A549 (cell line): ENCODE results near the gene MROH2A. TPM values are rescaled to one million over a fixed set of nuclear protein-coding genes. Genes with fewer than 3 reads are reported as not detected.

Source experiments
- ATAC-seq, 2 experiments: fragments of 200-7000 bp in 1 of 2; fragments of >200 bp in 1 of 2; cut with Nextera tagmentation in 1 of 2; cut with Tn5 transposase in 1 of 2; 3 replicates each; pipeline versions ENCODE4 v1.8.0 to v1.9.1; 2018 to 2020; ENCODE audit warnings: mild to moderate bottlenecking in 1 of 2, moderate library complexity in 1 of 2
- CTCF ChIA-PET: fragments of 300-600 bp; sonication (Branson Sonifier 250); formaldehyde crosslinking; extraction: SDS; loops from one replicate; lab custom pipeline; 2021; ENCODE audit warnings: antibody characterized with exemption, inconsistent platforms; lab: Yijun Ruan, JAX
- POLR2A ChIA-PET: fragments of 350-600 bp; formaldehyde crosslinking; extraction: SDS; loops from one replicate; lab custom pipeline; 2021; ENCODE audit warnings: antibody characterized with exemption, inconsistent platforms; lab: Yijun Ruan, JAX
- DNase-seq, 2 experiments: peaks; one replicate each; pipeline versions ENCODE4 v3.0.0 to v3.0.0-alpha.2; 2011 to 2016; ENCODE audit warnings: low read depth in 1 of 2, low spot score in 1 of 2
- FAIRE-seq: peaks from 2 replicates; lab custom pipeline; 2011; peaks lifted over from hg19 to GRCh38; lab: Jason Lieb, UNC
- H3K27ac ChIP-seq, 2 experiments: fragments of >200 bp; sonication (Bioruptor Twin); formaldehyde crosslinking; 3 replicates each; pipeline ENCODE4 v1.5.1; 2016 to 2017
- H3K4me1 ChIP-seq: fragments of >200 bp; sonication (Bioruptor Twin); formaldehyde crosslinking; 3 replicates; pipeline ENCODE4 v1.6.1; 2016
- H3K4me2 ChIP-seq: fragments of >200 bp; sonication (Bioruptor Twin); formaldehyde crosslinking; 3 replicates; pipeline ENCODE4 v1.6.1; 2016
- H3K4me3 ChIP-seq: fragments of >200 bp; sonication (Bioruptor Twin); formaldehyde crosslinking; 3 replicates; pipeline ENCODE4 v1.5.1; 2016
- H3K9me3 ChIP-seq: fragments of >200 bp; sonication (Bioruptor Twin); formaldehyde crosslinking; 3 replicates; pipeline ENCODE4 v1.6.1; 2016
- BHLHE40 ChIP-seq: IDR thresholded peaks from 2 replicates; pipeline ENCODE4 v1.6.1; 2012; ENCODE audit warnings: low read depth, low read length, inconsistent platforms
- CHD2 ChIP-seq: fragments of 150-350 bp; IDR thresholded peaks from 2 replicates; pipeline ENCODE4 v1.6.1; 2014; ENCODE audit warnings: low read length; ENCODE audit not compliant: partially characterized antibody
- EHF ChIP-seq: fragments of 250-450 bp; sonication (Bioruptor Pico); IDR thresholded peaks from 2 replicates; pipeline ENCODE4 v1.5.0; 2020; ENCODE audit warnings: mild to moderate bottlenecking
- EHMT2 ChIP-seq: fragments of 200-600 bp; sonication (generic); IDR thresholded peaks from 2 replicates; pipeline ENCODE4 v1.6.1; 2016; ENCODE audit warnings: antibody characterized with exemption, low read depth, mild to moderate bottlenecking, moderate library complexity
- EP300 ChIP-seq, 2 experiments: fragments of >200 bp; sonication (Bioruptor Twin); formaldehyde crosslinking; IDR thresholded peaks; 2 replicates in 1 of 2; 3 replicates in 1 of 2; pipeline ENCODE4 v1.6.1; 2016 to 2017
- FOXS1 ChIP-seq: fragments of 250-450 bp; sonication (Bioruptor Pico); IDR thresholded peaks from 2 replicates; pipeline ENCODE4 v1.5.0; 2020; ENCODE audit warnings: mild to moderate bottlenecking, moderate library complexity
- HOXB13 ChIP-seq: fragments of 250-450 bp; sonication (Bioruptor Pico); IDR thresholded peaks from 2 replicates; pipeline ENCODE4 v1.5.0; 2020; ENCODE audit warnings: low read depth, mild to moderate bottlenecking, moderate library complexity
- JUN ChIP-seq, 2 experiments: fragments of >200 bp; sonication (Bioruptor Twin); formaldehyde crosslinking; IDR thresholded peaks; 2 replicates in 1 of 2; 3 replicates in 1 of 2; pipeline ENCODE4 v1.6.1; 2016 to 2017
- KDM1A ChIP-seq: fragments of 200-600 bp; sonication (generic); IDR thresholded peaks from 2 replicates; pipeline ENCODE4 v1.6.1; 2016; ENCODE audit warnings: low read depth, mild to moderate bottlenecking
- RFX5 ChIP-seq: fragments of 450-650 bp; IDR thresholded peaks from 2 replicates; pipeline ENCODE4 v1.7.1; 2014; ENCODE audit warnings: antibody characterized with exemption, mild to moderate bottlenecking, moderate library complexity
- RNF2 ChIP-seq: fragments of 200-600 bp; sonication (generic); IDR thresholded peaks from 2 replicates; pipeline ENCODE4 v1.6.1; 2016; ENCODE audit warnings: low read depth, mild to moderate bottlenecking, antibody characterized with exemption, moderate library complexity, borderline replicate concordance
- SMC3 ChIP-seq: fragments of >200 bp; sonication (Bioruptor Twin); formaldehyde crosslinking; IDR thresholded peaks from 3 replicates; pipeline ENCODE4 v1.6.1; 2018; ENCODE audit warnings: inconsistent platforms
- ZC3H11A ChIP-seq: fragments of 450-650 bp; IDR thresholded peaks from 2 replicates; pipeline ENCODE4 v1.6.1; 2014; ENCODE audit warnings: antibody characterized with exemption, mild to moderate bottlenecking
- ZSCAN20 ChIP-seq: fragments of 250-450 bp; sonication (Bioruptor Pico); IDR thresholded peaks from 2 replicates; pipeline ENCODE4 v1.8.0; 2022; ENCODE audit warnings: mild to moderate bottlenecking, moderate library complexity
- WGBS: methylation state at CpG from one replicate; pipeline ENCODE4 v1.1.6; 2017; ENCODE audit errors: missing lambda C conversion rate; 5-methylcytosine and 5-hydroxymethylcytosine counted together
- polyA plus RNA-seq, 4 experiments: library from polyadenylated mRNA; depleted of rRNA in 3 of 4; stranded (reverse); fragments of >200 nt; fragmentation: RNase III in 1 of 4; extraction: RNeasy Plus Mini Kit Qiagen cat#74134 plus additional on column Dnase treatment in 1 of 4; gene quantifications; 2 replicates in 3 of 4; 3 replicates in 1 of 4; pipeline ENCODE4 v1.2.3, GENCODE V29; 2011 to 2017
- TF ChIP-seq, protein P1 (sequence below): IDR thresholded peaks from 2 replicates; pipeline ENCODE4 v1.6.1; 2012
- TF ChIP-seq, protein P2 (sequence below): fragments of 250-450 bp; sonication (Bioruptor Pico); IDR thresholded peaks from 2 replicates; pipeline ENCODE4 v1.5.0; 2021; ENCODE audit warnings: mild to moderate bottlenecking, moderate library complexity, borderline replicate concordance
- TF ChIP-seq, protein P3 (sequence below): fragments of >200 bp; sonication (Bioruptor Twin); formaldehyde crosslinking; IDR thresholded peaks from 3 replicates; pipeline ENCODE4 v1.6.1; 2016
- TF ChIP-seq, protein P4 (sequence below): fragments of 150-350 bp; IDR thresholded peaks from 2 replicates; pipeline ENCODE4 v1.6.1; 2014; ENCODE audit warnings: low read depth, mild to moderate bottlenecking, low read length
- TF ChIP-seq, protein P5 (sequence below): IDR thresholded peaks from 2 replicates; pipeline ENCODE4 v1.6.1; 2012; ENCODE audit warnings: low read depth, borderline replicate concordance

Gene MROH2A
- polyA plus RNA-seq, 2 of the 4 experiments (the other 2 are of a cell fraction) = 0.10 to 0.63 TPM

DNA sequence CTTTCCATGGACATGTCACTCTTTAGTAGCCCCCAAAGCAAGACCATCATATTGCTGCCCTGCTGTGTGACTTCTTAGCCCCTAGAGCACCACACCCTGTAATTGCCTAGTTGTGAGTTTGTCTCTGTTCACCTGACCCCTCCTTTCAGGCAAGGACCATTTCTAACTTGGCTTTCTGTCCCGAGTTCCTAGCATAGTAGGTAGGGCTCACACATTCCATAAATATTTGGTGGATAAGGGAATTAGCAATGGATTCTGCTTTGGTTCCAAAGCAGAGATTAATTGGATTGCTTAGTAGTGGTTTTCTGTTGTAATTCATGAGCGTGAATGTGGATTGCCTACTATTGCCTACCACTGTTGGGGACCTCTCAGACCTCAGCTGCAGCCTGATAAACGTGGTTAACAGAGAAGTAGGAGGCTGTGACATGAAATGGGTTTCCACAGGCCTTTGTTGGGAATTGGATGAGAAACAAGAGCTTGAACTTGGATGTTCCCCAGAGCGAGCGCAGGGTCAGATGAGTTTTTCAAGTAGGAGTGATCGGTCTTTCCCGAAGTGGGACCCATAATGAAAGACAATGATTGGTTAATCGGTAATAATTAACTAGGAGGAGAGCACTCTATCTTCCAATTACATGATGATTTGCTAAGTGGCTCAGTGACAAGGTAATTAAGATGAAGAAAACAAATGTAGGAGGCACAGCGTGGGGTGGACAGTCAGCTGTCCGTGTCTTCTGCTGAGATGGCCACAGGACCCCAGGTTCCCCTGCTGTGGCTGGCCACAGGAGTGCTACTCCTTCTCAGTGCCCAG, 31.5 kb upstream of the MROH2A start (continued):
- no peak for TF ChIP-seq EHMT2
- TF ChIP-seq RNF2 = no peak
- TF ChIP-seq JUN (IDR thresholded peaks at IDR 0.05) = no peak
- no peak for TF ChIP-seq CHD2
- TF ChIP-seq ZC3H11A = no peak
- TF ChIP-seq, protein P1, sequence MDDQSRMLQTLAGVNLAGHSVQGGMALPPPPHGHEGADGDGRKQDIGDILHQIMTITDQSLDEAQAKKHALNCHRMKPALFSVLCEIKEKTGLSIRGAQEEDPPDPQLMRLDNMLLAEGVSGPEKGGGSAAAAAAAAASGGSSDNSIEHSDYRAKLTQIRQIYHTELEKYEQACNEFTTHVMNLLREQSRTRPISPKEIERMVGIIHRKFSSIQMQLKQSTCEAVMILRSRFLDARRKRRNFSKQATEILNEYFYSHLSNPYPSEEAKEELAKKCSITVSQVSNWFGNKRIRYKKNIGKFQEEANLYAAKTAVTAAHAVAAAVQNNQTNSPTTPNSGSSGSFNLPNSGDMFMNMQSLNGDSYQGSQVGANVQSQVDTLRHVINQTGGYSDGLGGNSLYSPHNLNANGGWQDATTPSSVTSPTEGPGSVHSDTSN = no peak

DNA sequence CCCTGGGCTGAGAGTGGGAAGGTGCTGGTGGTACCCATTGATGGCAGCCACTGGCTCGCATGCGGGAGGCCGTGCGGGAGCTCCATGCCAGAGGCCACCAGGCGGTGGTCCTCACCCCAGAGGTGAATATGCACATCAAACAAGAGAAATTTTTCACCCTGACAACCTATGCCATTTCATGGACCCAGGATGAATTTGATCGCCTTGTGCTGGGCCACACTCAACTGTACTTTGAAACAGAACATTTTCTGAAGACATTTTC, 30.9 kb upstream of the MROH2A start:
- no peak for FAIRE-seq

More for the DNA sequence above, 30.9 kb upstream of the MROH2A start:
- H3K4me1 ChIP-seq = peaks cover 29% of the 10 kb centered on the region
- TF ChIP-seq, protein P2, sequence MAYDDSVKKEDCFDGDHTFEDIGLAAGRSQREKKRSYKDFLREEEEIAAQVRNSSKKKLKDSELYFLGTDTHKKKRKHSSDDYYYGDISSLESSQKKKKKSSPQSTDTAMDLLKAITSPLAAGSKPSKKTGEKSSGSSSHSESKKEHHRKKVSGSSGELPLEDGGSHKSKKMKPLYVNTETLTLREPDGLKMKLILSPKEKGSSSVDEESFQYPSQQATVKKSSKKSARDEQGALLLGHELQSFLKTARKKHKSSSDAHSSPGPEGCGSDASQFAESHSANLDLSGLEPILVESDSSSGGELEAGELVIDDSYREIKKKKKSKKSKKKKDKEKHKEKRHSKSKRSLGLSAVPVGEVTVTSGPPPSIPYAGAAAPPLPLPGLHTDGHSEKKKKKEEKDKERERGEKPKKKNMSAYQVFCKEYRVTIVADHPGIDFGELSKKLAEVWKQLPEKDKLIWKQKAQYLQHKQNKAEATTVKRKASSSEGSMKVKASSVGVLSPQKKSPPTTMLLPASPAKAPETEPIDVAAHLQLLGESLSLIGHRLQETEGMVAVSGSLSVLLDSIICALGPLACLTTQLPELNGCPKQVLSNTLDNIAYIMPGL = no peak
- TF ChIP-seq BHLHE40 (no peak), HOXB13 (CRISPR knock-in tag) (no peak), KDM1A (no peak), FOXS1 (no peak), EHMT2 (no peak), CHD2 (no peak), RFX5 (no peak), ZSCAN20 (CRISPR knock-in tag) (no peak), SMC3 (no peak), RNF2 (no peak), EHF (CRISPR knock-in tag) (no peak), EP300 (IDR thresholded peaks at IDR 0.05) (no peak)
- TF ChIP-seq, protein P3, sequence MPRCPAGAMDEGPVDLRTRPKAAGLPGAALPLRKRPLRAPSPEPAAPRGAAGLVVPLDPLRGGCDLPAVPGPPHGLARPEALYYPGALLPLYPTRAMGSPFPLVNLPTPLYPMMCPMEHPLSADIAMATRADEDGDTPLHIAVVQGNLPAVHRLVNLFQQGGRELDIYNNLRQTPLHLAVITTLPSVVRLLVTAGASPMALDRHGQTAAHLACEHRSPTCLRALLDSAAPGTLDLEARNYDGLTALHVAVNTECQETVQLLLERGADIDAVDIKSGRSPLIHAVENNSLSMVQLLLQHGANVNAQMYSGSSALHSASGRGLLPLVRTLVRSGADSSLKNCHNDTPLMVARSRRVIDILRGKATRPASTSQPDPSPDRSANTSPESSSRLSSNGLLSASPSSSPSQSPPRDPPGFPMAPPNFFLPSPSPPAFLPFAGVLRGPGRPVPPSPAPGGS = no peak
- TF ChIP-seq, protein P4, sequence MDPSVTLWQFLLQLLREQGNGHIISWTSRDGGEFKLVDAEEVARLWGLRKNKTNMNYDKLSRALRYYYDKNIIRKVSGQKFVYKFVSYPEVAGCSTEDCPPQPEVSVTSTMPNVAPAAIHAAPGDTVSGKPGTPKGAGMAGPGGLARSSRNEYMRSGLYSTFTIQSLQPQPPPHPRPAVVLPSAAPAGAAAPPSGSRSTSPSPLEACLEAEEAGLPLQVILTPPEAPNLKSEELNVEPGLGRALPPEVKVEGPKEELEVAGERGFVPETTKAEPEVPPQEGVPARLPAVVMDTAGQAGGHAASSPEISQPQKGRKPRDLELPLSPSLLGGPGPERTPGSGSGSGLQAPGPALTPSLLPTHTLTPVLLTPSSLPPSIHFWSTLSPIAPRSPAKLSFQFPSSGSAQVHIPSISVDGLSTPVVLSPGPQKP = no peak
- TF ChIP-seq, protein P1 = no peak
- TF ChIP-seq, protein P5, sequence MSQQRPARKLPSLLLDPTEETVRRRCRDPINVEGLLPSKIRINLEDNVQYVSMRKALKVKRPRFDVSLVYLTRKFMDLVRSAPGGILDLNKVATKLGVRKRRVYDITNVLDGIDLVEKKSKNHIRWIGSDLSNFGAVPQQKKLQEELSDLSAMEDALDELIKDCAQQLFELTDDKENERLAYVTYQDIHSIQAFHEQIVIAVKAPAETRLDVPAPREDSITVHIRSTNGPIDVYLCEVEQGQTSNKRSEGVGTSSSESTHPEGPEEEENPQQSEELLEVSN = no peak
- H3K9me3 ChIP-seq = peaks cover 63% of the 10 kb centered on the region
- no peak overlapping the region for H3K4me3 ChIP-seq
- POLR2A ChIA-PET = no interaction called here
- ATAC-seq = no peak
- no peak for DNase-seq
- H3K27ac ChIP-seq = peak overlapping the region; percentile 89 to 92
- 90% methylated on average over 6 of the region's 6 CpGs for WGBS
- CTCF ChIA-PET = no interaction called here
- no peak overlapping the region for H3K4me2 ChIP-seq
